ENCODE results near the gene JMJD4.

Gene JMJD4

GRCh38 chr1:227777156-227777555 lies 42.1 kb upstream of the JMJD4 start:
- 0 out of 2 replicates have a peak, but pooled peaks cover 3% of the 10 kb centered on the region for H3K36me3 ChIP-seq (ENCODE audit: insufficient read depth)
- H4K20me1 ChIP-seq (ENCODE audit: insufficient read depth), result no peaks in the 10 kb centered on the region
- no peak overlapping the region for H3K9ac ChIP-seq
- H3K79me2 ChIP-seq (ENCODE audit: insufficient read depth, low read depth), result no peaks in the 10 kb centered on the region
- no peak overlapping the region for H3K4me3 ChIP-seq (IDR thresholded peaks at IDR 0.05; ENCODE audit: insufficient read depth, low read depth, low read length)
- H3K4me1 ChIP-seq (ENCODE audit: low read depth, poor library complexity, severe bottlenecking), result no peaks in the 10 kb centered on the region
- H2AFZ ChIP-seq (ENCODE audit: low read depth), result no peak overlapping the region
- H3K27me3 ChIP-seq (ENCODE audit: insufficient read depth, low read depth), result no peaks in the 10 kb centered on the region
- no peak overlapping the region for H3K27ac ChIP-seq
- TF ChIP-seq CTCF (conservative IDR thresholded peaks at IDR 0.05; ENCODE audit: low read depth, low read length), result no peak
- no peak overlapping the region for H3K4me2 ChIP-seq

GRCh38 chr1:227776331-227776771 lies 41.2 kb upstream of the JMJD4 start:
- H4K20me1 ChIP-seq (ENCODE audit: insufficient read depth), result no peaks in the 10 kb centered on the region
- no peak for TF ChIP-seq CTCF (conservative IDR thresholded peaks at IDR 0.05; ENCODE audit: low read depth, low read length)
- H3K27me3 ChIP-seq (ENCODE audit: insufficient read depth, low read depth), result no peaks in the 10 kb centered on the region
- H2AFZ ChIP-seq (ENCODE audit: low read depth), result no peak overlapping the region
- H3K27ac ChIP-seq, result no peak overlapping the region
- 0 out of 2 replicates have a peak, but pooled peaks cover 3% of the 10 kb centered on the region for H3K36me3 ChIP-seq (ENCODE audit: insufficient read depth)
- no peaks in the 10 kb centered on the region for H3K4me1 ChIP-seq (ENCODE audit: low read depth, poor library complexity, severe bottlenecking)
- no peak overlapping the region for H3K4me3 ChIP-seq (IDR thresholded peaks at IDR 0.05; ENCODE audit: insufficient read depth, low read depth, low read length)
- H3K9ac ChIP-seq, result no peak overlapping the region
- H3K4me2 ChIP-seq, result no peak overlapping the region
- no peaks in the 10 kb centered on the region for H3K79me2 ChIP-seq (ENCODE audit: insufficient read depth, low read depth)

DNA sequence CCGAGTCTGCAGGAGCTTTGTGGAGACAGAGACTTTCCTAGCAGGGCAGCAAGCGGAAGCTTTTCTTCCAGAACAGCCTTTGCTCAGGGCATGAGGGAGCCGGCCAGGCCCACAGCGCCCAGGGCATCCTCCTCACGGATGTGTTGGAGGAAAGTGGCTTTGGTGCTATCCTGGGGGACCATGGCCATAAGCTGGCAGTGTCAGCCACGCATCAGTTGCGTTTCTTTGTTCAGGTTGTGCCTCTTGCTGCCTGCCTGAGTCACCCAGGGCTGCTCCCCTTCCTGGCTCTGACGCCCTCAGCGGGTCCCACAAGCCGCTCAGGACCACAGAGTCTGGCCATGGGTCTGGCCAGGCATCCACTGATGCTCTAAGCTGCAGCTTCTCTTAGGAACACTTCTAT lies 40.7 kb upstream of the JMJD4 start:
- no peaks in the 10 kb centered on the region for H3K4me1 ChIP-seq (ENCODE audit: low read depth, poor library complexity, severe bottlenecking)
- H3K4me3 ChIP-seq (IDR thresholded peaks at IDR 0.05; ENCODE audit: insufficient read depth, low read depth, low read length), result no peak overlapping the region
- 0 out of 2 replicates have a peak, but pooled peaks cover 3% of the 10 kb centered on the region for H3K36me3 ChIP-seq (ENCODE audit: insufficient read depth)
- no peak overlapping the region for H2AFZ ChIP-seq (ENCODE audit: low read depth)
- no peaks in the 10 kb centered on the region for H4K20me1 ChIP-seq (ENCODE audit: insufficient read depth)
- no peaks in the 10 kb centered on the region for H3K27me3 ChIP-seq (ENCODE audit: insufficient read depth, low read depth)
- no peaks in the 10 kb centered on the region for H3K79me2 ChIP-seq (ENCODE audit: insufficient read depth, low read depth)
- no peak overlapping the region for H3K4me2 ChIP-seq
- no peak overlapping the region for H3K9ac ChIP-seq
- no peak for TF ChIP-seq CTCF (conservative IDR thresholded peaks at IDR 0.05; ENCODE audit: low read depth, low read length)
- H3K27ac ChIP-seq, result no peak overlapping the region

DNA sequence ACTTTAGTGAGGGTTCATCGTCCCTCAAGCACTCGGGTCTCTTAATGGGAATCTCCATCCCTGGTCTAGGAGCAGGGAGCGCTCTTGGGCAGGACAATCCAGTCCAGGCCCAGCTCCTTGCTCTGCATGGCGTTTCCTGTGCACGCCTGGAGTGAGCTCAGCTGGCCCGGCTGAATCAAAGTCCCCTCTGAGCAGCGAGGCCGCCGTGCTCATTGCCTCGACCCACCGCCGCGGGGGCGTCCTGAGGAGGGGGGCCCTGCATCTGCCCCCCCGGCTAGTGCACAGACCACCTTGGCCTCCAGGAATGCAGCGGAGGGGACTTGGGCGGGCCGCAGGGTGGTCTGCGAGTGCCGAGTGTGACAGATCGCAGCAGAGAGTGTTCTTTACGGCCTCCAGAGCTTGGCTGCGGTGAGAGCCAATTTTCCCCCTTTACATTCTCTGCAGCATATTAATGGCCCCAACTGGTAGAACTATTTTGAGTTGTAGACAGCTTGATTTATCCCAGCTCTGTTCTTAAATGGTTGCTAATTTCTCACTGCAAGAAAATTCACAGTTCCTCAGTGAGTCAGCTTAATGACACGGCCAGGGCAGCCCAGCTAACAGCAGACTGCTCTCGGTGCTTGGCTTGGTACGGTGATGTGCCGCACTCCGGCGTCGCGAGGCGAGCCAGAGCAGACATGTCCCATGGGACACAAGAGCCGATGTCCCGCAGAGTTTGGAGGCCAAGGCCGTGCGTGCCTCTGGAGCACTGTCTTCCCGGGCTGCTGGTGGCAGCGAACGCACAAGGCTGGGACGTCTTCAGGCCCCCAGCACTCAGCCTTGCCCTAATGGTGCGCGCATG lies 39.9 kb upstream of the JMJD4 start:
- no peak overlapping the region for H3K9ac ChIP-seq
- H3K79me2 ChIP-seq (ENCODE audit: insufficient read depth, low read depth), result no peaks in the 10 kb centered on the region
- 0 out of 2 replicates have a peak, but pooled peaks cover 3% of the 10 kb centered on the region for H3K36me3 ChIP-seq (ENCODE audit: insufficient read depth)
- H3K27me3 ChIP-seq (ENCODE audit: insufficient read depth, low read depth), result no peaks in the 10 kb centered on the region
- H3K4me1 ChIP-seq (ENCODE audit: low read depth, poor library complexity, severe bottlenecking), result no peaks in the 10 kb centered on the region
- no peak overlapping the region for H3K4me2 ChIP-seq
- no peak overlapping the region for H3K27ac ChIP-seq
- H2AFZ ChIP-seq (ENCODE audit: low read depth), result no peak overlapping the region
- no peak overlapping the region for H3K4me3 ChIP-seq (IDR thresholded peaks at IDR 0.05; ENCODE audit: insufficient read depth, low read depth, low read length)
- no peak for TF ChIP-seq CTCF (conservative IDR thresholded peaks at IDR 0.05; ENCODE audit: low read depth, low read length)
- no peaks in the 10 kb centered on the region for H4K20me1 ChIP-seq (ENCODE audit: insufficient read depth)
